Liver (tissue), 9 donors: ENCODE measurements around the gene HERC5. TPM values are rescaled to one million over a fixed set of nuclear protein-coding genes. Genes with fewer than 3 reads are reported as not detected.

Experiments
- DNase-seq: peaks from one replicate; pipeline ENCODE4 v3.0.0-alpha.2; 2017; ENCODE audit warnings: low spot score
- H3K27ac ChIP-seq, 2 donors: one replicate each; pipeline ENCODE4 v1.7.0; 2013; ENCODE audit warnings: inconsistent platforms in 2 of 2, low read length in 2 of 2, control low read depth in 1 of 2, low read depth in 1 of 2, mild to moderate bottlenecking in 1 of 2
- H3K27me3 ChIP-seq, 4 donors: one replicate each; pipeline versions ENCODE4 v1.6.1 to v1.7.0; 2013; ENCODE audit warnings: low read length in 3 of 4, inconsistent platforms in 1 of 4, mild to moderate bottlenecking in 1 of 4, moderate library complexity in 1 of 4; ENCODE audit not compliant: control insufficient read depth in 4 of 4, insufficient read depth in 4 of 4
- H3K36me3 ChIP-seq, 4 donors: one replicate each; pipeline versions ENCODE4 v1.6.1 to v1.7.0; 2013; ENCODE audit warnings: low read length in 3 of 4, mild to moderate bottlenecking in 3 of 4, low read depth in 1 of 4, moderate library complexity in 1 of 4; ENCODE audit not compliant: control insufficient read depth in 4 of 4, insufficient read depth in 3 of 4
- H3K4me1 ChIP-seq, 4 donors: one replicate each; pipeline versions ENCODE4 v1.6.1 to v1.7.0; 2013; ENCODE audit warnings: low read length in 3 of 4, mild to moderate bottlenecking in 3 of 4, moderate library complexity in 1 of 4; ENCODE audit not compliant: control insufficient read depth in 4 of 4, insufficient read depth in 4 of 4
- H3K4me3 ChIP-seq, 3 donors: one replicate each; pipeline versions ENCODE4 v1.6.1 to v1.7.0; 2013; ENCODE audit warnings: low read length in 3 of 3, control low read depth in 1 of 3, low read depth in 1 of 3, mild to moderate bottlenecking in 1 of 3
- H3K9ac ChIP-seq, 2 donors: one replicate each; pipeline ENCODE4 v1.7.0; 2013; ENCODE audit warnings: low read length in 2 of 2, mild to moderate bottlenecking in 2 of 2, moderate library complexity in 2 of 2, control low read depth in 1 of 2, low read depth in 1 of 2
- H3K9me3 ChIP-seq, 4 donors: one replicate each; pipeline versions ENCODE4 v1.6.1 to v1.7.0; 2013; ENCODE audit warnings: low read length in 3 of 4; ENCODE audit not compliant: control insufficient read depth in 4 of 4
- EGR1 ChIP-seq, 2 donors: IDR thresholded peaks; 2 replicates each; pipeline ENCODE4 v1.6.1; 2016 to 2018; ENCODE audit warnings: antibody characterized with exemption in 2 of 2, low read depth in 2 of 2
- FOXA1 ChIP-seq: IDR thresholded peaks from 2 replicates; pipeline ENCODE4 v1.6.1; 2016; ENCODE audit warnings: antibody characterized with exemption
- FOXA2 ChIP-seq: IDR thresholded peaks from 2 replicates; pipeline ENCODE4 v1.6.1; 2016; ENCODE audit warnings: antibody characterized with exemption
- GABPA ChIP-seq, 2 donors: IDR thresholded peaks in 1 of 2; conservative IDR thresholded peaks in 1 of 2; 2 replicates each; pipeline ENCODE4 v1.6.1; 2016; ENCODE audit warnings: antibody characterized with exemption in 2 of 2, mild to moderate bottlenecking in 1 of 2, moderate library complexity in 1 of 2
- HNF4G ChIP-seq: IDR thresholded peaks from 2 replicates; pipeline ENCODE4 v1.6.1; 2016; ENCODE audit warnings: antibody characterized with exemption
- JUND ChIP-seq, 2 donors: IDR thresholded peaks; 2 replicates each; pipeline ENCODE4 v1.6.1; 2016; ENCODE audit warnings: antibody characterized with exemption in 2 of 2
- MAX ChIP-seq: IDR thresholded peaks from 2 replicates; pipeline ENCODE4 v1.6.1; 2016; ENCODE audit warnings: antibody characterized with exemption
- NR2F2 ChIP-seq: IDR thresholded peaks from 2 replicates; pipeline ENCODE4 v1.6.1; 2016; ENCODE audit warnings: antibody characterized with exemption
- RAD21 ChIP-seq, 2 donors: IDR thresholded peaks; 2 replicates each; pipeline ENCODE4 v1.6.1; 2016; ENCODE audit warnings: antibody characterized with exemption in 2 of 2, mild to moderate bottlenecking in 2 of 2
- RXRA ChIP-seq, 2 donors: IDR thresholded peaks; 2 replicates each; pipeline ENCODE4 v1.6.1; 2017 to 2018; ENCODE audit warnings: antibody characterized with exemption in 2 of 2, mild to moderate bottlenecking in 1 of 2
- SP1 ChIP-seq: IDR thresholded peaks from 2 replicates; pipeline ENCODE4 v1.6.1; 2018; ENCODE audit warnings: antibody characterized with exemption, mild to moderate bottlenecking
- TAF1 ChIP-seq: conservative IDR thresholded peaks from 2 replicates; pipeline ENCODE4 v1.6.1; 2016; ENCODE audit warnings: antibody characterized with exemption, mild to moderate bottlenecking
- YY1 ChIP-seq: IDR thresholded peaks from 2 replicates; pipeline ENCODE4 v1.6.1; 2016; ENCODE audit warnings: antibody characterized with exemption, mild to moderate bottlenecking
- ZBTB33 ChIP-seq: IDR thresholded peaks from 2 replicates; pipeline ENCODE4 v1.6.1; 2016; ENCODE audit warnings: antibody characterized with exemption
- WGBS: extraction: QIAGEN DNeasy Blood & Tissue Kit; methylation state at CpG from one replicate; pipeline ENCODE4 v1.1.7; 2013; 5-methylcytosine and 5-hydroxymethylcytosine counted together
- polyA plus RNA-seq, 2 donors: library from polyadenylated mRNA; stranded (reverse) in 1 of 2; unstranded in 1 of 2; fragments of 200-250 nt in 1 of 2; fragments of >200 nt in 1 of 2; fragmentation: Nextera tagmentation in 1 of 2; extraction: Ambion mirVana in 1 of 2; gene quantifications; one replicate each; pipeline versions ENCODE4 v1.2.1 to v1.2.3, GENCODE V29; 2013 to 2015
- total RNA-seq, 2 donors: library from RNA; depleted of rRNA; stranded (reverse); fragments of >200 nt; gene quantifications; one replicate each; pipeline ENCODE4 v1.2.3, GENCODE V29; 2014
- TF ChIP-seq, protein P1 (sequence below): fragments of 150-350 bp; IDR thresholded peaks from 2 replicates; pipeline ENCODE4 v1.5.1; 2017; ENCODE audit warnings: improper control_type of control experiment, low read depth, low read length; ENCODE audit not compliant: missing input control
- TF ChIP-seq, protein P2 (sequence below): IDR thresholded peaks from 2 replicates; pipeline ENCODE4 v1.6.1; 2016; ENCODE audit warnings: antibody characterized with exemption, mild to moderate bottlenecking
- TF ChIP-seq, protein P3 (sequence below): IDR thresholded peaks from 2 replicates; pipeline ENCODE4 v1.6.1; 2016; ENCODE audit warnings: antibody characterized with exemption
- donor health status: healthy.
- donor health status: healthy.
- donor health status: healthy.
- donor health status: healthy.
- donor health status: healthy.

HERC5 gene
- total and polyA plus RNA-seq, 4 donors, result 1.5 to 5.0 (median 2.9) TPM

GRCh38 chr4:88413801-88414200 lies 43.1 kb upstream of the HERC5 start:
- DNase-seq, result no peak
- TF ChIP-seq TAF1 (no peak), MAX (no peak), RXRA (IDR thresholded peaks at IDR 0.05) (no peak), FOXA2 (no peak), YY1 (no peak), RAD21 (IDR thresholded peaks at IDR 0.05) (no peak), HNF4G (no peak), JUND (IDR thresholded peaks at IDR 0.05) (no peak), SP1 (no peak)
- TF ChIP-seq, protein P1, sequence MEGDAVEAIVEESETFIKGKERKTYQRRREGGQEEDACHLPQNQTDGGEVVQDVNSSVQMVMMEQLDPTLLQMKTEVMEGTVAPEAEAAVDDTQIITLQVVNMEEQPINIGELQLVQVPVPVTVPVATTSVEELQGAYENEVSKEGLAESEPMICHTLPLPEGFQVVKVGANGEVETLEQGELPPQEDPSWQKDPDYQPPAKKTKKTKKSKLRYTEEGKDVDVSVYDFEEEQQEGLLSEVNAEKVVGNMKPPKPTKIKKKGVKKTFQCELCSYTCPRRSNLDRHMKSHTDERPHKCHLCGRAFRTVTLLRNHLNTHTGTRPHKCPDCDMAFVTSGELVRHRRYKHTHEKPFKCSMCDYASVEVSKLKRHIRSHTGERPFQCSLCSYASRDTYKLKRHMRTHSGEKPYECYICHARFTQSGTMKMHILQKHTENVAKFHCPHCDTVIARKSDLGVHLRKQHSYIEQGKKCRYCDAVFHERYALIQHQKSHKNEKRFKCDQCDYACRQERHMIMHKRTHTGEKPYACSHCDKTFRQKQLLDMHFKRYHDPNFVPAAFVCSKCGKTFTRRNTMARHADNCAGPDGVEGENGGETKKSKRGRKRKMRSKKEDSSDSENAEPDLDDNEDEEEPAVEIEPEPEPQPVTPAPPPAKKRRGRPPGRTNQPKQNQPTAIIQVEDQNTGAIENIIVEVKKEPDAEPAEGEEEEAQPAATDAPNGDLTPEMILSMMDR, result no peak
- H3K27ac ChIP-seq, result no peak overlapping the region
- H3K4me1 ChIP-seq, result no peaks in the 10 kb centered on the region
- H3K4me3 ChIP-seq, result no peak overlapping the region
- peaks cover 0 to 6% (median 3%) of the 10 kb centered on the region in 4 donors for H3K36me3 ChIP-seq
- H3K9me3 ChIP-seq, result no peaks in the 10 kb centered on the region
- WGBS, result 85% methylated on average over 1 of the region's 1 CpG
- no peaks in the 10 kb centered on the region for H3K27me3 ChIP-seq
- H3K9ac ChIP-seq, result no peak overlapping the region

GRCh38 chr4:88414755-88415154 lies 42.2 kb upstream of the HERC5 start:
- WGBS, result 89% methylated on average over 4 of the region's 4 CpGs
- Histone ChIP-seq H3K4me1 (no peaks in the 10 kb centered on the region), H3K36me3 (peaks cover 0 to 6% (median 3%) of the 10 kb centered on the region in 4 donors), H3K9me3 (no peaks in the 10 kb centered on the region), H3K9ac (no peak overlapping the region), H3K27me3 (no peaks in the 10 kb centered on the region), H3K27ac (no peak overlapping the region), H3K4me3 (no peak overlapping the region)
- TF ChIP-seq HNF4G (no peak), FOXA2 (no peak), NR2F2 (no peak), FOXA1 (no peak), RAD21 (IDR thresholded peaks at IDR 0.05) (no peak), RXRA (IDR thresholded peaks at IDR 0.05) (no peak), MAX (no peak), ZBTB33 (no peak), EGR1 (IDR thresholded peaks at IDR 0.05; ENCODE audit: low read depth in 2 of 2) (no peak), GABPA (IDR thresholded peaks at IDR 0.05 in 1 of 2, conservative IDR thresholded peaks at IDR 0.05 in 1 of 2) (no peak), JUND (IDR thresholded peaks at IDR 0.05) (no peak), YY1 (no peak)
- TF ChIP-seq, protein P1, result no peak
- TF ChIP-seq, protein P2, sequence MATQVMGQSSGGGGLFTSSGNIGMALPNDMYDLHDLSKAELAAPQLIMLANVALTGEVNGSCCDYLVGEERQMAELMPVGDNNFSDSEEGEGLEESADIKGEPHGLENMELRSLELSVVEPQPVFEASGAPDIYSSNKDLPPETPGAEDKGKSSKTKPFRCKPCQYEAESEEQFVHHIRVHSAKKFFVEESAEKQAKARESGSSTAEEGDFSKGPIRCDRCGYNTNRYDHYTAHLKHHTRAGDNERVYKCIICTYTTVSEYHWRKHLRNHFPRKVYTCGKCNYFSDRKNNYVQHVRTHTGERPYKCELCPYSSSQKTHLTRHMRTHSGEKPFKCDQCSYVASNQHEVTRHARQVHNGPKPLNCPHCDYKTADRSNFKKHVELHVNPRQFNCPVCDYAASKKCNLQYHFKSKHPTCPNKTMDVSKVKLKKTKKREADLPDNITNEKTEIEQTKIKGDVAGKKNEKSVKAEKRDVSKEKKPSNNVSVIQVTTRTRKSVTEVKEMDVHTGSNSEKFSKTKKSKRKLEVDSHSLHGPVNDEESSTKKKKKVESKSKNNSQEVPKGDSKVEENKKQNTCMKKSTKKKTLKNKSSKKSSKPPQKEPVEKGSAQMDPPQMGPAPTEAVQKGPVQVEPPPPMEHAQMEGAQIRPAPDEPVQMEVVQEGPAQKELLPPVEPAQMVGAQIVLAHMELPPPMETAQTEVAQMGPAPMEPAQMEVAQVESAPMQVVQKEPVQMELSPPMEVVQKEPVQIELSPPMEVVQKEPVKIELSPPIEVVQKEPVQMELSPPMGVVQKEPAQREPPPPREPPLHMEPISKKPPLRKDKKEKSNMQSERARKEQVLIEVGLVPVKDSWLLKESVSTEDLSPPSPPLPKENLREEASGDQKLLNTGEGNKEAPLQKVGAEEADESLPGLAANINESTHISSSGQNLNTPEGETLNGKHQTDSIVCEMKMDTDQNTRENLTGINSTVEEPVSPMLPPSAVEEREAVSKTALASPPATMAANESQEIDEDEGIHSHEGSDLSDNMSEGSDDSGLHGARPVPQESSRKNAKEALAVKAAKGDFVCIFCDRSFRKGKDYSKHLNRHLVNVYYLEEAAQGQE, result no peak
- TF ChIP-seq, protein P3, sequence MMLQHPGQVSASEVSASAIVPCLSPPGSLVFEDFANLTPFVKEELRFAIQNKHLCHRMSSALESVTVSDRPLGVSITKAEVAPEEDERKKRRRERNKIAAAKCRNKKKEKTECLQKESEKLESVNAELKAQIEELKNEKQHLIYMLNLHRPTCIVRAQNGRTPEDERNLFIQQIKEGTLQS, result no peak
- no peak for DNase-seq
